IPS DF 4.7 (cell line): ENCODE measurements around the gene XPR1.

Experiments used
- DNase-seq: peaks from one replicate; pipeline ENCODE4 v3.0.0-alpha.2; 2013; ENCODE audit warnings: low spot score; ENCODE audit errors: extremely low read depth

XPR1 gene

GRCh38 chr1:180615493-180616290 is 16.1 kb upstream of the XPR1 start:
- DNase-seq: no peak

GRCh38 chr1:180616439-180616838 is 15.4 kb upstream of the XPR1 start:
- no peak for DNase-seq

- no peak for DNase-seq
Observed at GRCh38 chr1:180617774-180618395, 13.9 kb upstream of the XPR1 start.

- DNase-seq: no peak
Observed at GRCh38 chr1:180620581-180620980, 11.2 kb upstream of the XPR1 start.

- no peak for DNase-seq
Observed at GRCh38 chr1:180622658-180623508, 8.9 kb upstream of the XPR1 start.

GRCh38 chr1:180623579-180624347 is 8.1 kb upstream of the XPR1 start:
- no peak for DNase-seq

GRCh38 chr1:180626711-180627110 is 5.1 kb upstream of the XPR1 start:
- no peak for DNase-seq

- no peak for DNase-seq
Observed at GRCh38 chr1:180627411-180627810, 4.4 kb upstream of the XPR1 start.

- DNase-seq: no peak
Observed at GRCh38 chr1:180628646-180629045, 3.2 kb upstream of the XPR1 start.

GRCh38 chr1:180630408-180631193 is 1.2 kb upstream of the XPR1 start:
- DNase-seq: no peak

GRCh38 chr1:180631194-180631765 is 542 bp upstream of the XPR1 start:
- DNase-seq: no peak

- no peak for DNase-seq
Observed at GRCh38 chr1:180632326-180633056, 669 bp downstream of the XPR1 start.

GRCh38 chr1:180633057-180634056 is 1.5 kb downstream of the XPR1 start:
- DNase-seq: no peak

- no peak for DNase-seq
Observed at GRCh38 chr1:180636138-180636537, 4.3 kb downstream of the XPR1 start.

GRCh38 chr1:180639871-180640270 is 8.0 kb downstream of the XPR1 start:
- DNase-seq: no peak

- DNase-seq: no peak
Observed at GRCh38 chr1:180640531-180640949, 8.7 kb downstream of the XPR1 start.

- no peak for DNase-seq
Observed at GRCh38 chr1:180641662-180642061, 9.8 kb downstream of the XPR1 start.

GRCh38 chr1:180642781-180643180 is 11.0 kb downstream of the XPR1 start:
- DNase-seq: no peak
